Activated naive CD8-positive, alpha-beta T cell treated with anti-CD3 and anti-CD28 coated beads, Interleukin-2, amount 50 U/mL, for 16 hours (primary cell): Measurements from ENCODE around the gene RPL10A.

ENCODE experiments used
- DNase-seq: peaks from one replicate; pipeline ENCODE4 v3.0.0-alpha.2; 2020; ENCODE audit warnings: low read depth, low spot score

RPL10A gene

DNA sequence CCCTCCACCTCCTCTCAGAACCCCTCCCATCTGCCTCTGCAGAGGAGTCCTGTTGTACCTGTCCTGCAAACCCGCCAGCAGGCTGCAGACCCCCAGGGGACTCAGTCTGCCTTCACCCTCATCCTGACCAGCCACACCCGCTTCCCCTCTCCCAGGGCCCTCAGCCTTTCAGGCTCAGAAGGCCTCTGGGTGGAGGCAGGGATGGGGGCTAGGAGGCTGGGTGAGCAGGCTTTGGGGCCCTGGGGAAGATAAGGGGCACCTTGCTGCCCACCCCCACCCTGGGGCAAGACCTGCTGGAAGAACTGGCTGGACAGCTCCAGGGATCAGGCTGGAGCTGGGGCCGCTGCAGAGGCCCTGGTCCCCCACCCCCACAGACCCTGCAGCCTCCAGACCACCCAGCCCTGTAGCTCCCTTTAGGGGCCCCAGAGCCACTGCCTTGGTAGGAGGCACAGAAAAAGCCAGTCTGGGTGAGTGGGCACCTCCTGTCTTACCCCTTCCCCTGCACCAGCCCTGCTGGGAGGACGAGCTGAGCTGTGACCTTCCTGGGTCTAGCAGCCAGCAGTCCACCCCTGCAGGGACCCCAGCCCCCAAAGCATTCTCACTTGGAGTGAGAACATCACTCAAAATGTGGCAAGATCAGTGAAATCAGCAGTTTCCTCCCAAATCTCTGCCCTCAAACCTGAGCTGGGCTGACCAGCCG lies 23.5 kb downstream of the RPL10A start:
- no peak for DNase-seq

DNA sequence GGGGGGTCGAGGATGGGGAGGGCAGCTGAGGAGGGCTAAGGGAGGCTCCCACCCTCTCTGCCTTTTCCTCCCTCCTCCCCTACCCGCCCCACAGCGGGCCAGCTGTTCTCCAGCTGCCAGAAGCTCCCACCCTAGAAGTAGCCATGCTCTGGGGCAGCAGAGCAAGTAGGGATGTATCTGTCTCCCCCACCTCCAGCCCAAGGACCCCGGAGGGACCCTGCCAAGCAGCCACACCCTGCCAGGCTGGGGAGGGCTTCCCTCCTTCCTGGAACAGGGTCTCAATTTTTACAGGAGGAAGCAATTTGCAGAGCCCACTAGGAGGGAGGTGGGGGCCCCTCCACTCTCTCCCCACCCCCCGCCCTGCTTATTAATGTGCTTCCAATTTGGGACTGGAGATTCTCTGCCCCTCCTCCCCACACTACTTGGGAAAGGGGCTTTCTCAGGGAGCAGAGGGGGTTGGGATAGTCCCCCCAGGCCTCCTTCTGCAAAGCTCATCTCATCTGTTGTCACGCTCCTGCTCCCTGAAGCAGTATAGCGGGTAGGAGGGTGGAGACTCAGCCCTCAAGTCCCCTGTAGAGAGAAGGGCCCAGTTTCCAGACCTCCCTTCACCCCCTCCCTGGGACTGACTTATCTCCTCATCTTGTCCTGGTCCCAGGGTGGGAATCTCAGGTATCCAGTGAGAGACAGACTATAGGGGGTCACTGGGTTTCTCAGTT lies 24.2 kb downstream of the RPL10A start:
- no peak for DNase-seq

DNA sequence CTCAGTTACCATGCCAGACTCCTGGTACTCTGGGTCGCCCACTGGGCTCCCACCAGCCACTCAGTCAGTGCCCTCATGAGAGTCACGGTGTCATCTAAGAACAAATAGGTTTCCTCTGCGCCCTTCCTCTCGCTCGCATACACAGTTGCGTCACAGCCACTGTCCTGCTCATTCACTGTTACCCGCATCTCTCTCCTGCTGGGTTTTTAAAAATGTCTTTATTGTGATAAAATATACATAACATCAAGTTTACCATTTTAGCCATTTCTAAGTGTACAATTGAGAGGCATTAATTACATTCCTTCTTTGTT lies 24.7 kb downstream of the RPL10A start:
- no peak for DNase-seq

DNA sequence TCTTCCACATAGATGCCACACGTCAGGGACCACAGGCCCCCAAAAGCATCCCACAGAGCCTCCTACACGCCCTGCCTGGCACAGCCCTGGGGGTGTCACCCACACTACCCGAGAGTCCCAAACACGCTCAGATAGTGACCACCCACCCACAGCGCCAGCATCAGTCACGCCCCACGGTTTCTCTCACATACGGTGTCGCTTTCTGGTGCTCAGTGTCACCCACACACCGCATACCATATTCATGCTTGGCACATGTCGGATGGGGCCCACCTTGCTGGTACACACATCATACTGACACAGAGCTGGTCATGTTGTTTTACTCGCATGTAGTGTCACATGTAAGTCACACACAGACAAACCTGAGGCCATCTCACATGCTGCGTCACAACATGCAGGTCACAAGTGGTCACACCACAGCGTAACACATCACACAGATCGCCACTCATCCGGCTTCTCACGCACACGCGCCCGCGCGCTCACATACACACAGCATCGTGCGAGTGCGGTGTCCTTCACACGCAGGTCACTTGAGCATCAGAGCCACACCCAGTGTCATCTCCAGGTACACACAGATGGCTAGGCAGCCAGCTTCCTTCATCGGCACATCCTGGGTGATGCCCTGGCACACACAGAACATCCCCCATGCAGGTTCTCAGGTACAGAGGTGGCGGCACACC lies 25.2 kb downstream of the RPL10A start:
- DNase-seq, result no peak

DNA sequence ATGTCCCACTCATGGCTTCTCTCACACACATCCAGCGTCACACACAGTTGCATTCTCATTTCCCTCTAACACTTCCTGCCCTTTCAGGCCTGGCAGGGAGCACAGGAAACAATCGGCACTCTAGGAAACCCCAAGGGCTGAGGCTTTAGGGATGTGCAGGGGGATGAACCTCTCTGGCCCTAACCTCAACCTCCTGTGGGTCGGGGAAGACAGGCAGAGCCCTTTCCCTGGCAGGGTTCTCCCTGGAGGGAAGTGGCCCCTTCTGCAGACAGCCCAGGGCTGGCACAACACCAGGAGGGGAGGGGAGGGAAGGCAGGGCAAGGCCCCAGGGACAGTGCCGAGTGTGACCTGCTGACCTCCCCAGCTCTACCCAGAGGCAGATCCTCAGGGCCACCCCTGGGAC lies 26.0 kb downstream of the RPL10A start:
- DNase-seq, result no peak

DNA sequence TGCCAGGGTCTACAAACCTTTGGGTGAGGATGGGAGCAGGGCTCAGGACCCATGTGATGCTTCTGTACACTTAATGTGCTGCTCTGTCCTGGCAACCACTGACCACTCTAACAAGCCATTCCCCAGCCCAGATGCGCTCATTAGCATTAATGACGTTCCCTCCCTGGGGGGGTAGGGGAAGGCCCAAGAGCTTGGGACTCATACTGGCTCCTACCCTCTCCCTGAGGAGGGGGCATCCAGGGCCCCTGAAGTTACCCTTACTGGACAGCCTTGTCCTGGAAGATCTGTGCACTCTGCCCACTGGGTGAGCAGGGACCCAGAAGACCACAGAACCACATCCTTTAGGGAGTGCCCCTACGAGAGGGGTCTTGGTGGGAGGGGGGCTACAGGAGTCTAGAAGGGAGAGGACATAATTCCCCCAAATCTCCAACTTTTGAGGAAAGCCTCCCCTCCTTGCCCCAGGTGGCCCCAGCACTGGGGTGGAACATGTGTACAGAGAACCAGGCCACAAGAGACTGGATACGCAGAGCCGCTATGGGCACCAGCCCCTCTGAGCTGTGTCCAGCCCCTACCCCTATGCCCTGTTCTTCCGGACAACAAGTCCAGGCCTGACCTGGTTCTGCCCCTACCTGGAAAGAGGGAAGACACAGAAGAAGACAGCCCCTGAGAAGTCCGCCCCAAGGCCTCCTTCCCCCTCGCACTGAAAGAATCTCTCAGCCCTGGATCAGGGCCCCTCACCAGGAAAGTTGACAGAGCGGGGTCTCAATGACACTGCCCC lies 27.2 kb downstream of the RPL10A start:
- DNase-seq, result no peak

DNA sequence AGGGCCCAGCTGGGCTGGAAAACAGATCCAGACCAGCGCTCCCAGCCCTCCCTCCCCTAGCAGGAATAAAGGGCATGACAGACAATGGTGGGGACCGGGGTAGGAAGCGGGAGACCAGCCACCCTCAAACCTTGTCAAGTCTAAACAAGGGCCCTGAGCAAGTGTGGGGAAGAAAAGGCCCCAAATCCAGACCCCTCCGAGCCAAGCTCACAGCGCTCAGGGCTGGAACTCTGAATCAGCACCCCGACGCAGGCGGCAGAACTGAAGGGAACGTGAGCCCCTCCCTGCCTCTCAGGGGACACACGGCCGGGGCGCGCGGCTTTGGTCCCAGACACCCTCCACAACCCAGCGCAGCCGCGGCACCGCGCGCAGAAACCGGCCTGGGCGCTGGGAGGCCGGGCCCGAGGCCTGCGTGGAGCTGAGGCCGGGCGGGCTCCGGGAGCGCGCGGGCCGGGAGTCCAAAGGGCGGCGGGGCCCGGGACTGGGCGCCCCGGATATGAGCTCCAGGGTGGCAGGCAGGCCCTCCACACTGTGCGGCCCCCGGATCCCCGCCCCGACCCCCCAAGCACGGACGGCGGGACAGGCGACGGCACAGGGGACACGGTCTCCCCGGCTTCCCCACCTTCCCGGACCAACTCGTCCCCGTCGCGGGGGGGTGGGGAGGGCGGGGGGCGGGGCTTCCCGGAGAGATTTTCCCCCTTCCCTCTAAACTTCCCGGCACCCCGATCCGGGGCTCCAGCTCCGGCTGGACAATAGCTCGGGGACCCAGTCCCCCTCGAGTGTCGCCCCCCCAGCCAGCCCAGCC lies 28.0 kb downstream of the RPL10A start:
- DNase-seq, result no peak

DNA sequence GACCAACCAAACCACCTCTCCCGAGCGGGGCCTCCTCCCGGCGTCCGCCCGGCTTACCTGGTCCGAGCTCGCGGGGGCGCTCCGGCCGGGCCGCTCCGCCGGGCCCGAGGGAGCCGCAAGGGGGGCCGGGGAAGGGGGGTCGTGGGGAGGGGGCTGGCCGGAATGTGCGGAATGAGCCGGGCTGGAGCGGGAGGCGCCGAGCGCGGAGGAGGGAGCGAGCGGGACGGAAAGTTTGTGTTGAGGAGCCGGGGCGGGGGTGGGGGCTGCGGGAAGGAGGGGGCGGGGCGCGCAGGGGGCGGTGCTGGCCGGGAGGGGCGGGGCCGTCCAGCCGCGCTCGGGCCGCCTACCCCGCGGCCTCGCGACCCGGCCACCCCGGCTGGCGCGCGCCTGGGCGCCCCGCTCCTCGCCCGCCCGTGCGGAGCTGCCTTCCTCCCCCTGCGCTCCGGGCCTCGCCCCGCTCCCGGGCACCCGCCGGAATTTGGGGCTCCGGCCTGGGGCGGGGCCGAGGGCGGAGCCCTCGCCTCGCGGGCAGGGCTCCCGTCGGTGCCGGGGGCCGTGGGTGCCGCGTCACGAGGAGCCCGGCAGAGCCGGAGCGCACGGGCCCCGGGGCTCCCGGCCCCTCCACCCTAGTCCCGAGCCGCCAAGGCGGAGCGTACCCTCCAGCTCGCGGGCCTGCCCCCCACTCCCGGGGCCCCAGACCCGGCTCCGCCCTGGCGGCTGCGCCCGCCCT lies 28.8 kb downstream of the RPL10A start, which contains the start of gene TEAD3:
Gene TEAD3 (minus strand): TSS at position 239 of the 730 bp plus-strand sequence.
- DNase-seq, result no peak

DNA sequence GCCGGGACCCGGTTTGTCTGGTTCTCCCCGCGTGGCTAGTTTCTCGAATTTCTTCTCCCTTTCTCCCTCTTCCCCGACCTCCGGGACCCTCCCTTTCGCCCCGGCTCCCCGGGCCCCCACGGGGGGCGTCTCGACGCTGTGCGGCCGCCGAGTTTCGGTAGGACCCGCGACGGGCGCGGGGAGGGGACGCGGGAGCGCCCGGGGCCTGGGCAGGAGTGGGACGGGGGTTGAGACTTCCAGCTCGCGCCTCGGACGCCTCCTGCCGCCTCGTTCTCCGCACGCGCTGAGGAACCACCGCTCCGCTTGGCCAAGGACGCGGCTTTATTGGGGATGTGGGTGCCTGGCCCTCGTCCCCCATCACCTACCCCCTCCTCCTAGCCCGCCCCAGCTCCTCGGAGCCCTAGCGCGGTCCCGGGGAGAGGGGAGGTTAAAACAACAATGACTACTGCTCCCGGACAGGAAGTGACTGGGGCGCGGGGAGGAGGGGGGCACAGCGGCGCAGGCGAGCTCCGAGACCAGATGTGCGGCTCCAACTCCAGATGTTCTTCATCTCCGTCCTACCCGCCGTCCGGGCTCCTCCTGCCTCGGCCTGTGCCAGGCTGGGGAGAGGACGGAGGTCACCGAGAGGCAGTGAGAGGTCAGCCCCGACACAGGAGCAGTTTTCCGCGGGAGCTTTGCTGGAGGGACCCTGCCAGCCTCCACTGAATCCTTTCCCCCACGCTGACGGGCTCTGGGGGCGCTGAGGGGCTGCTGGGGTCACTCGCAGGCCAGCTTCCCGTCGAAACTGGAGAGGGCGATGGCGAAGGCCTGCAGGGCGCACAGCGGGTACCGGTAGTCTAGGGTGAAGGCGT lies 29.6 kb downstream of the RPL10A start:
- no peak for DNase-seq

DNA sequence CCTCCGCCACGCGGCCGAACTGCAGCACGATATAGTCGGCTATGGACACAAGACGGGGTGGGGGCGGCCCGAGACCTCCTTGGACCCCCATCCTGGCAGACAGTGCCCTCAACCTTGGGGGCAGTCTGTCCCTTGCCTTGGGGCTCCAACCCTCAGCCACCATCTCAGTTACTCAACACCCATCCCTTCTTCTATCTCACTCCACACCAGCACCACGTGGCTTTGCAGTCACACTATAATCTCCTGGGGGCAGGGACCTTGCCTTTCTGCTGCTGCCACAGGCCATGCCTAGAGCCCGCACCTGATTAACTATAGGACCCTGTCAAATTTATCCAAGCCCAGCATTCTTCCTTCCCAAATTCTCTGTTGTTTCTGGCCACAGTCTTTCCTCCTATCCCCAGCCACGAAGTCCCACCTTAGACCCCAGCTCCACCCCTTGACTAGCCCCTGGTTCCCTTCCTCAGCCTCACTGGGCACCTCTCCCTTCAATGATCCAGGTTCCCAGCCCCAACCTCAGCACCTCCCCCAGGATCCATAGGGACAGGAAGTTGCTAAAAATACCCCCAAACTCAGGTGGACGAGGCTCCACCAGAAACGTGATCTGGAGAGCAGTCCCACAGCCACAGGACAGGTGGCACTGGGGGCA lies 30.3 kb downstream of the RPL10A start:
- DNase-seq, result no peak

DNA sequence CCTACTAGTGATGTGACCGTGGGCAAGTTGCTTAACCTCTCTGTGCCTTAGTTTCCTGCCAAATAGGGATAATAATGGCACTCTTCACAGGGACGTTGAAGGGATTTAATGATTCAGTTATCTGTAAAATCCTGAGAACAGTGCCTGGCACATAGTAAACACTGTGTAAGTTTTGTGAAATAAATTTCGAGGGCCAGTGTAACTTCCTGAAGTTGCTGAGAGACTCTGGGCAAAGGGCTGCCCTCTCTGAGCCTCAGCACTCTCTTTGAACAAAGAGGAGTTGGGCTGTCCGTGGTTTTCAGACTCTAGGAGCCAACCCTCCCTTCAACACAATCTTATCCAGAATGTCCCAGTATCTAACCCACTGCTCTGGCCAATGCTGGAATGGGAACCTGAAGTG lies 31.2 kb downstream of the RPL10A start:
- DNase-seq, result no peak

DNA sequence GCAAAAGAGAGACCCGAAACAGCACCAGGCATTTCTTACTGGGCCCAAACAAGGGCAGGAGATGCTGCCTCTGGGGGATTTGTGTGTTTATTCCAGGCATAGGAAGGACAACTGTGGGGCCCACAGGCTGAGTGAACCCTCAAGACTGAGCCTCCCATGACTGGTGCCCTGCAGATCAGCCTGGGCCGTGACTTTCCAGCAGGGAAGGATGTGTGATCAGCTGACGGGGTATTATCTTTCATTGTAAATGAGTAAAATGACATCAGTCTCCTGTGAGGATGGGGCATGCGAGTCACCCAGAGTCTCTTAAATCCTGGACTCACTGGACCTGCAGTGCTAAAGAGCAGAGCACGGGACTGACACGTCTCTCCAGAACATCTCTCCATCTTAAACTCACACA lies 32.6 kb downstream of the RPL10A start:
- DNase-seq, result no peak

DNA sequence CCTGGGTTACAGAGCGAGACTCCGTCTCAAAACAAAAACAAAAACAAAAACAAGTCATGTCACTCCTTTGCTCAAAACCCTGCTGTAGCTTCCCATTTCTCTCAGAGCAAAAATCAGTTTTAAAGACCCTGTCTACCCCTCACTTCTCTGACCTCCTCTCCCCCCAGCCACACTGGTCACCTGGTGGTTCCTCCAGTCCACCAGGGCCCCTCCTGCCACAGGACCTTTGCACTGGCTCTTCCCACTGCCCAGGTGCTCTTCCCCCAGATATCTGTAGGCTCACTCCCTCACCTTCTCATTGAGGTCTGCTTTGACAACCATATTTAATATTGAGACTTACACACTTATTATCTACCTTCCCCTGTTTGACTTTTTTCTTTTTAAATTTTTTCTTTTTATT lies 33.6 kb downstream of the RPL10A start:
- no peak for DNase-seq

DNA sequence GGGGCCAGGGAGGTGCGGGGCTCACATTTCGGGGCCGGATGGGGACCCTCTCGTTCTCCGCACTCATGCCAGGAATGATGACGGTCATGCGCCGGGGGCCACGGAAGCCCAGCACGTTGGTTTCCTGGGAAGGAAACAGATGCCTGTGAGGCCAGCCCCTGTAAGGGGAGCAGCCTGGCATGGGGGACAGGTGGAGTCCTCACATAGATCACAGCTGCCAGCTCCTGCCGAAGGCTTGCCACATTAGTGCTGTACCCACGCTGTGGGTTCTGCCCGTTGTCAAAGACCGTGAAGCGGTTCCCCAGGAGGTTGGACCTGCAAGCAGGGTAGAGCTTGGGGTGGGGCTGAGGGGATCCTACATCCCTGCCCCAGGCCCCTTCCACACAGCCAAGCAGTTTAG lies 35.3 kb downstream of the RPL10A start:
- DNase-seq, result no peak

DNA sequence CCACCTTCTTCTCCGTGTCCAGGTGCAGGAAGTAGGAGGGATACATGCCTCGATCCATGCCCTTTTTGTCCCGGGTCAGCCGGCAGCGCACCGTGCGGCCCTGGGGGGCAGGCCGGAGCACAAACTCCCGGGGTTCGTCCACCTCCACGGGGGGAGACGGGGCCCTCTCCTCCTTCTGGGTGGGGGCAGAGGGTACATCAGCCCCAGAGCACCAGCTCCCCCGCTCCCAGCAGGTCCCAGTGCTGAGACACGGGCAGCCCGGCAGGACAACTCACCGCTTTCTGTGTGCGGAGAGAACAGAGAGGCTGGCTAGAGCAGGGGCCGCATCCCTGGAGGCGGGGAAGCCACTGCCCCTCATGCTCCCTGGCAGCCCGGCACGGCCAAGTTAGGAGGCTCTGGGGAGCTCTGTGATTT lies 37.8 kb downstream of the RPL10A start:
- no peak for DNase-seq

DNA sequence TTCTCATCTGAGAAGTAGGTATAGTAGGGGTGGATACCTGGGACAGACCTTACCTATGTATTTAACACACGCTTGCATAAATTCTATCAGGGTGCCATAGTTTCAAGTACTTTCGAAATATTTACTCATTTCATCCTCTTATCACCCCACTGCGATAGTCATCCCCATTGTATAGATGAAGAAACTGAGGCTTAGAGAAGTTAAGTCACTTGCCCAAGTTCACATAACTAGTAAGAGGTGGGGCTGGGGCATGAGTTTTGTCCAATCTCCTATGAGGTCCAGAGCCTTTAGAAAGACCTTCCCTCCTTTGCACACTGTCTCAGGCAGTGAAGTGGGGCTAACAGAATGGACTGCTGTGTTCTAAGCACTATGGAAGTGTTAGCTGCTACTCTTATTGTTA lies 38.3 kb downstream of the RPL10A start:
- DNase-seq, result no peak

DNA sequence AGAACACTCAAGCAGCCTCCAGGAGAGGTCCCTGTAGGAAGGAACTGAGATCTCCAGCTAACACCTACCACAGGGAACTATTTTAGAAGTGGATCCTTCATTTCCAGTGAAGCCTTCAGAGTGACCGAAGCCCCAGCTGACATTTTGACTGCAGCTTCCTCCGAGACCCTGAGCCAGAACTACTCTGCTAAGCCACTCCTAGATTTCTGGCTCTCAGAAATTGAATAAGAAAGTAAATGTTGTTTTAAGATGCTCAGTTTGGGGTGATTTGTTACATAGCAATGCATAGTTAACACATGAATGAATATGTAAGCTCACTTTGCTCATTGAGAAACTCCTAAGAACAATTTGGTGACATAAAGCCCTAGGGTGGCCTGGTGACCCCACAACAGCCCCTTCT lies 39.0 kb downstream of the RPL10A start:
- no peak for DNase-seq

DNA sequence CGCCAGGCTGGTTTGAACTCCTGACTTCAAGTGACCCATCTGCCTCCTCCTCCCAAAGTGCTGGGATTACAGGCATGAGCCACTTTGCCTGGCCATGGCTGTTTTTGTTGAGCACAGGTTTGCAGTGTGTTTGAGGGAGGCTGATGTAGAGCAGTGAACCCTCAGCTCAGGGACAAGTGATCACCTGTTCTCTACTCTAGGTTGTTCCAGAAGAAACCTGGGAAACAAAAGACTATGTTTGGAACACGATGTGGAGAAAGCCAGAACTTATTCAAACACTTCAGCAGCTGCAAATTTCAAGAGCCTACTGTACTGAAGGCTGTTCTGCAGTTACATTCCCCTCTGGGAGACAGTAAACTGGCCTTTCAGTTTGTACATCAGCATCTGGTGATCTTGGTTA lies 39.8 kb downstream of the RPL10A start:
- DNase-seq, result no peak

DNA sequence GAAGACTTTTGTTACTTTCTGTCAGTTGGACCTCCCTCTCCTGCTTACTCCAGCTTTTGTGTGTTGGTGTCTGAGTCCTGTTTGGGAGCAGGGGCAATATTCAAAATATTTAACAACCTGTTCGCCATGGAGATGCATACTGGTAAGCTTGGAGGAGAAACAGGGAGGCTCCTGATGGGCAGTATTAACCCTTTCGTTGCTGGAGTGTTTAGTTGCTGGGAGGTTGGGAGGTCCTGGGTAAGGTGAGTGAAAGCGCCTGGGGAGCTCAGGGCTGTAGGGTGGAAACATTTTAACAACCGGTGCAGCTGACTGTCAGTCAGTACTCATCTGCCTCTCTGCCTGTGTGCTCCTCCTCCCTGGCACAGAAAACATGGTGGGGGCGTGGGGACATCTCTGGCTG lies 40.3 kb downstream of the RPL10A start:
- no peak for DNase-seq
